Body of pancreas (tissue), 4 donors: Measurements from ENCODE around the gene ESRRB. TPM values are rescaled to one million over a fixed set of nuclear protein-coding genes. Genes with fewer than 3 reads are reported as not detected.

Experiments used
- ATAC-seq: fragments of 150-250 bp; one replicate; pipeline ENCODE4 v1.9.1; 2016
- DNase-seq, 4 donors: peaks; one replicate each; pipeline ENCODE4 v3.0.0-alpha.2; 2019
- H3K27ac ChIP-seq, 4 donors: fragments of 200-600 bp; sonication (generic); 1 replicate in 3 of 4; 2 replicates in 1 of 4; pipeline versions ENCODE4 v1.5.1 to v1.6.1; 2016 to 2019; ENCODE audit warnings: mild to moderate bottlenecking in 1 of 4, mixed read lengths in 1 of 4, moderate library complexity in 1 of 4
- H3K27me3 ChIP-seq, 2 donors: fragments of 200-600 bp; sonication (generic); one replicate each; pipeline ENCODE4 v1.6.0; 2016; ENCODE audit warnings: mild to moderate bottlenecking in 1 of 2
- H3K36me3 ChIP-seq, 2 donors: fragments of 200-600 bp; sonication (generic); replicated peaks in 1 of 2; 2 replicates each; pipeline ENCODE4 v1.5.1; 2016; ENCODE audit warnings: low read depth in 2 of 2; ENCODE audit not compliant: insufficient read depth in 1 of 2
- H3K4me1 ChIP-seq: fragments of 200-600 bp; sonication (generic); one replicate; pipeline ENCODE4 v1.6.0; 2016
- H3K4me3 ChIP-seq, 2 donors: fragments of 200-600 bp; sonication (generic); 1 replicate in 1 of 2; 2 replicates in 1 of 2; pipeline ENCODE4 v1.5.1; 2016 to 2019
- H3K9me3 ChIP-seq, 3 donors: fragments of 200-600 bp; sonication (generic); 1 replicate in 2 of 3; 2 replicates in 1 of 3; pipeline ENCODE4 v1.5.1; 2016
- POLR2A ChIP-seq, 3 donors: fragments of 450-650 bp; IDR thresholded peaks; one replicate each; pipeline ENCODE4 v1.6.1; 2016; ENCODE audit warnings: antibody characterized with exemption in 3 of 3, mild to moderate bottlenecking in 2 of 3
- WGBS, 2 donors: methylation state at CpG; one replicate each; pipeline ENCODE4 v1.1.5; 2017; 5-methylcytosine and 5-hydroxymethylcytosine counted together
- intact Hi-C: fragments of 100-400 bp; cut with DNase I; formaldehyde crosslinking; loops from one replicate; pipeline ENCODE4 v1.15.1; 2023
- total RNA-seq, 2 donors: library from RNA; depleted of rRNA; stranded (reverse); fragments of >200 nt; gene quantifications; one replicate each; pipeline ENCODE4 v1.1.0, GENCODE V29; 2016
- TF ChIP-seq, protein P1 (sequence below), 7 experiments: fragments of 450-650 bp in 4 of 7; fragments of 200-600 bp in 3 of 7; sonication (generic) in 3 of 7; IDR thresholded peaks; one replicate each; pipeline ENCODE4 v1.5.1; 2016 to 2019; ENCODE audit warnings: antibody characterized with exemption in 7 of 7

Gene ESRRB
- total RNA-seq = not detected

- Histone ChIP-seq H3K27ac (no peak within 1 kb of the TSS), H3K4me1 (peaks cover 19% of the 10 kb centered on the region), H3K4me3 (peak within 1 kb of the TSS in 1 of 2 donors; percentile 39), H3K9me3 (no peaks in the 10 kb centered on the region), H3K27me3 (no peaks in the 10 kb centered on the region), H3K36me3 (no peaks in the 10 kb centered on the region)
- TF ChIP-seq, protein P1, sequence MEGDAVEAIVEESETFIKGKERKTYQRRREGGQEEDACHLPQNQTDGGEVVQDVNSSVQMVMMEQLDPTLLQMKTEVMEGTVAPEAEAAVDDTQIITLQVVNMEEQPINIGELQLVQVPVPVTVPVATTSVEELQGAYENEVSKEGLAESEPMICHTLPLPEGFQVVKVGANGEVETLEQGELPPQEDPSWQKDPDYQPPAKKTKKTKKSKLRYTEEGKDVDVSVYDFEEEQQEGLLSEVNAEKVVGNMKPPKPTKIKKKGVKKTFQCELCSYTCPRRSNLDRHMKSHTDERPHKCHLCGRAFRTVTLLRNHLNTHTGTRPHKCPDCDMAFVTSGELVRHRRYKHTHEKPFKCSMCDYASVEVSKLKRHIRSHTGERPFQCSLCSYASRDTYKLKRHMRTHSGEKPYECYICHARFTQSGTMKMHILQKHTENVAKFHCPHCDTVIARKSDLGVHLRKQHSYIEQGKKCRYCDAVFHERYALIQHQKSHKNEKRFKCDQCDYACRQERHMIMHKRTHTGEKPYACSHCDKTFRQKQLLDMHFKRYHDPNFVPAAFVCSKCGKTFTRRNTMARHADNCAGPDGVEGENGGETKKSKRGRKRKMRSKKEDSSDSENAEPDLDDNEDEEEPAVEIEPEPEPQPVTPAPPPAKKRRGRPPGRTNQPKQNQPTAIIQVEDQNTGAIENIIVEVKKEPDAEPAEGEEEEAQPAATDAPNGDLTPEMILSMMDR (IDR thresholded peaks at IDR 0.05) = no peak
- no peak for TF ChIP-seq POLR2A (IDR thresholded peaks at IDR 0.05)
- ATAC-seq (peak; percentile 58), DNase-seq (peak in 2 of 4 donors; percentile 21 to 22)
- intact Hi-C loops = no loop called here
- 1% methylated on average over 21 to 29 of the region's 29 CpGs for WGBS, 2 donors
These were observed at the start of gene ESRRB for GRCh38 chr14:76375947-76376404. Gene ESRRB (plus strand): TSS chr14:76376137. CDS start chr14:76376402, 265 bp downstream.

DNA sequence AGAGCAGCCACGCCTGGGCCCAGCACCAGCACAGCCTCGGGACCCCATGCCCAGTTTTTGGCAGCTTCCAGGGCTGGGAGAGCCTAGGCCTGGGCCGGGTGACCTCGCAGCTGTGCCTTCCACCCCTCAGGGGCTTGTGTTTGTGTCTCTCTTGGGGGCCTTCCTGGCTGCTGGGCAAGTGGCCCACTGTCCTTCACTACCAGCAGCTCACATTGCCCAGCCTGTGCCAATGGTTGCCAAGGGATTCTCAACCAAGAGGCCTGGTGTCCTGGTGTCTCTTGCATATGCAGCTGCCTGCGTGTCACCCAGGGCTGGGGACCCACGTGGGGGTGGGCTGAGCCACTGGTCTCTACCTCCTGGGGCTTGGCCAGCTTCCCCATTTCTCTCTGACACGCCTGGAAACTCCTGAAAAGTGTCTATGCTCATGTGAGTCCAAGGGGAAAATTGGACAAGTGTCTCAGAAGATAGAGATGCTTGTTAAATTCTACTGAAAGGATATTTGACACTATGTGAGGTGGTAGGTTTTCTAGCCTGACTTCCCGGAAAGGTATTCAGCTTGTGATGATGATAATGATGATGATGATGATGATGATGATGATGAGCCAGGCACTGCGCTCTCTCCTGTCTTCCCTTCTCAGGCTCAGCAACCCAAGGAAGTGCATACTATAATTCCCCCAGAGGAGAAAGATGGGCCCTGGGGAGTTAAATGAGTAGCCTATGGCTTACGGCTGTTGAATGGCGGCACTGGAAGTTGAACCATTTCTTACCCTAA, 48.8 kb upstream of the ESRRB start:
- WGBS, 2 donors = 78 to 91% methylated on average over 5 to 11 of the region's 11 CpGs
- intact Hi-C loops = no loop called here
- Histone ChIP-seq H3K27me3 (no peaks in the 10 kb centered on the region), H3K27ac (no peak overlapping the region), H3K9me3 (no peaks in the 10 kb centered on the region), H3K4me3 (no peak overlapping the region), H3K36me3 (no peaks in the 10 kb centered on the region), H3K4me1 (no peaks in the 10 kb centered on the region)
- TF ChIP-seq POLR2A (IDR thresholded peaks at IDR 0.05) = no peak
- TF ChIP-seq, protein P1 (IDR thresholded peaks at IDR 0.05) = no peak
- ATAC-seq = no peak
- no peak for DNase-seq

GRCh38 chr14:76328457-76329137, 47.3 kb upstream of the ESRRB start:
- H3K4me3 ChIP-seq = no peak overlapping the region
- no peaks in the 10 kb centered on the region for H3K27me3 ChIP-seq
- ATAC-seq (no peak), DNase-seq (no peak)
- H3K9me3 ChIP-seq = no peaks in the 10 kb centered on the region
- no peaks in the 10 kb centered on the region for H3K4me1 ChIP-seq
- intact Hi-C loops = no loop called here
- no peaks in the 10 kb centered on the region for H3K36me3 ChIP-seq
- WGBS, 2 donors = 63 to 77% methylated on average over 7 to 8 of the region's 8 CpGs
- H3K27ac ChIP-seq = no peak overlapping the region
- no peak for TF ChIP-seq POLR2A (IDR thresholded peaks at IDR 0.05)
- TF ChIP-seq, protein P1 (IDR thresholded peaks at IDR 0.05) = no peak

DNA sequence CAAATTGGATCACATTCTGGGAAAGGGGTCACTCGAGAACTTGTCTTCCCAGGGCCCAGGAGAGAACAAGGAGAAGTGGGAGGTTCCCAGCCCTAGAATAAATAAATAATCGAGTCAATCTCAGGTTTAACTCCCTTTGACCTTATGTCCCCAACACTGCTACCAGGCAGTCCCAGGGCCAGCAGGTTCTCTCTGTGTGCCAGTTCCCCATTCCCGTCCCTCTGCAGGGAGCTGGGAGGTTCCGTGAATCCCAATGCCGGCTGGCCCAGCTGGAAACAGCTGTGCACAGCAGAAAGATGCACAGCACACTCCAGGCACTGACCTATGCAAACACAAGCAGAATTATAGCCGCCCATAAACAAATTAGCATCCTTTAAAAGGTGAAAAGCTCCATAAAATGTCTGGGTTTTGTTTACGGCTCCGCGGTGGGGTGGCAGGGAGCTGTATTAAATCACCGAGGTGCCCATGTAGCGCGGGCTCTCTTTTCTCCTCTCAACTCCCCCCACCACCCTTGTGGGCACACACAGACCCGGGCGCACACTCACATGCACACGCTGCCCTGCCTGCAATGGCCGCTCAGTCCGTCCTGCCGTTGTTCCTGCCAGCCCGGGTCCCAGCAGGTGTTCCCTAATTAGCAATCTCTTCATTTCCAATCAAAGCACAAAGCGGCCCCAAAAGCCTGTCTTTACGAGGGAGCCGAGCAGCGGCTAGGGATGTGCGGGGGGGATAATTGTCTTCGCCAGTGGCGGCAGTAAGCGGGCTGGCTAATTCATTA, 46.6 kb upstream of the ESRRB start:
- ATAC-seq (no peak), DNase-seq (no peak)
- no peak for TF ChIP-seq POLR2A (IDR thresholded peaks at IDR 0.05)
- TF ChIP-seq, protein P1 (IDR thresholded peaks at IDR 0.05) = no peak
- Histone ChIP-seq H3K4me1 (no peaks in the 10 kb centered on the region), H3K4me3 (no peak overlapping the region), H3K9me3 (no peaks in the 10 kb centered on the region), H3K27me3 (no peaks in the 10 kb centered on the region), H3K27ac (no peak overlapping the region), H3K36me3 (no peaks in the 10 kb centered on the region)
- 17 to 29% methylated on average over 26 to 27 of the region's 27 CpGs for WGBS, 2 donors
- intact Hi-C loops = no loop called here
